Islet of Langerhans (tissue), 1 donor: ENCODE data around the gene PPCDC.
"Not testable (repeated sequence)": the region's sequence is repeated elsewhere in the genome, so short reads cannot be mapped to it uniquely, and the experiment has no call there.

Source experiments
- FAIRE-seq: peaks from one replicate; lab custom pipeline; 2011; peaks lifted over from hg19 to GRCh38; lab: Jason Lieb, UNC

The PPCDC gene

GRCh38 chr15:75069301-75069925 is 46.0 kb downstream of the PPCDC start:
- FAIRE-seq, result no peak

- no peak for FAIRE-seq
These were observed 47.3 kb downstream of the PPCDC start for GRCh38 chr15:75070674-75071073.

- FAIRE-seq, result no peak
These were observed 49.8 kb downstream of the PPCDC start for GRCh38 chr15:75073197-75073596.

- no peak for FAIRE-seq
These were observed 52.9 kb downstream of the PPCDC start for GRCh38 chr15:75076277-75076676.

- FAIRE-seq, result not testable (repeated sequence)
These were observed 54.2 kb downstream of the PPCDC start for GRCh38 chr15:75077551-75077961.

GRCh38 chr15:75081150-75081549 is 57.8 kb downstream of the PPCDC start:
- FAIRE-seq, result no peak

- FAIRE-seq, result no peak
These were observed 59.3 kb downstream of the PPCDC start for GRCh38 chr15:75082689-75083088.

- not testable (repeated sequence) for FAIRE-seq
These were observed 62.3 kb downstream of the PPCDC start for GRCh38 chr15:75085708-75086107.

- FAIRE-seq, result no peak
These were observed 66.3 kb downstream of the PPCDC start for GRCh38 chr15:75089456-75090387.

- no peak for FAIRE-seq
These were observed 67.0 kb downstream of the PPCDC start for GRCh38 chr15:75090388-75090734.

GRCh38 chr15:75091814-75092213 is 68.4 kb downstream of the PPCDC start:
- no peak for FAIRE-seq

- not testable (repeated sequence) for FAIRE-seq
These were observed 71.6 kb downstream of the PPCDC start for GRCh38 chr15:75094961-75095478.

- FAIRE-seq, result no peak
These were observed 72.2 kb downstream of the PPCDC start for GRCh38 chr15:75095594-75095993.

- FAIRE-seq, result no peak
These were observed 74.5 kb downstream of the PPCDC start for GRCh38 chr15:75097939-75098338.

GRCh38 chr15:75098404-75098803 is 75.0 kb downstream of the PPCDC start:
- FAIRE-seq, result no peak
